Stimulated activated CD8-positive, alpha-beta memory T cell treated with anti-CD3 and anti-CD28 coated beads, Interleukin-15, amount 100 ng/mL, for 24 hours (primary cell): ENCODE results near the gene BIRC5.
"Not testable (repeated sequence)": the region's sequence is repeated elsewhere in the genome, so short reads cannot be mapped to it uniquely, and the experiment has no call there.

Source experiments
- DNase-seq: peaks from one replicate; pipeline ENCODE4 v3.0.0-alpha.2; 2020; ENCODE audit warnings: low read depth

Gene BIRC5

DNA sequence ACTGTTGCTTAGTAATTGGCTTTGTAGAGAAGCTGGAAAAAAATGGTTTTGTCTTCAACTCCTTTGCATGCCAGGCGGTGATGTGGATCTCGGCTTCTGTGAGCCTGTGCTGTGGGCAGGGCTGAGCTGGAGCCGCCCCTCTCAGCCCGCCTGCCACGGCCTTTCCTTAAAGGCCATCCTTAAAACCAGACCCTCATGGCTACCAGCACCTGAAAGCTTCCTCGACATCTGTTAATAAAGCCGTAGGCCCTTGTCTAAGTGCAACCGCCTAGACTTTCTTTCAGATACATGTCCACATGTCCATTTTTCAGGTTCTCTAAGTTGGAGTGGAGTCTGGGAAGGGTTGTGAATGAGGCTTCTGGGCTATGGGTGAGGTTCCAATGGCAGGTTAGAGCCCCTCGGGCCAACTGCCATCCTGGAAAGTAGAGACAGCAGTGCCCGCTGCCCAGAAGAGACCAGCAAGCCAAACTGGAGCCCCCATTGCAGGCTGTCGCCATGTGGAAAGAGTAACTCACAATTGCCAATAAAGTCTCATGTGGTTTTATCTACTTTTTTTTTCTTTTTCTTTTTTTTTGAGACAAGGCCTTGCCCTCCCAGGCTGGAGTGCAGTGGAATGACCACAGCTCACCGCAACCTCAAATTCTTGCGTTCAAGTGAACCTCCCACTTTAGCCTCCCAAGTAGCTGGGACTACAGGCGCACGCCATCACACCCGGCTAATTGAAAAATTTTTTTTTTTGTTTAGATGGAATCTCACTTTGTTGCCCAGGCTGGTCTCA lies 11.2 kb downstream of the BIRC5 start:
- no peak for DNase-seq

- DNase-seq = no peak
These were observed 12.2 kb downstream of the BIRC5 start for GRCh38 chr17:78226055-78226758.

GRCh38 chr17:78226759-78227454 lies 12.9 kb downstream of the BIRC5 start:
- no peak for DNase-seq

GRCh38 chr17:78227455-78227916 lies 13.4 kb downstream of the BIRC5 start:
- no peak for DNase-seq

DNA sequence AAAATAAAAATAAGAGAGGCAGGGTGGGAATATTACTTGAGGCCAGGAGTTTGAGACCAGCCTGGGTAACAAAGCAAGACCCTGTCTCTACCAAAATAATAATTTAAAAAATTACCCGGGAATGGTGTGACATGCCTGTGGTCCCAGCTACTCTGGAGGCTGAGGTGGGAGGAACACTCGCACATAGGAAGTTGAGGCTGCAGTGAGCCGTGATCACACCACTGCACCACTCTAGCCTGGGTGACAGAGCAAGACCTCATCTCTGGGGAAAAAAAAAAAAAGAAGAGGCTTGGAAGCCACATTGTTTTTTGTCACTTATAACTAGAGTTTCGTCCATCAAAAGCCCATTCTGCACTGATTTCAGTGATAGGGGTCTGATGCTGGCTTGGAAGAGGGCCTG lies 14.1 kb downstream of the BIRC5 start:
- no peak for DNase-seq

DNA sequence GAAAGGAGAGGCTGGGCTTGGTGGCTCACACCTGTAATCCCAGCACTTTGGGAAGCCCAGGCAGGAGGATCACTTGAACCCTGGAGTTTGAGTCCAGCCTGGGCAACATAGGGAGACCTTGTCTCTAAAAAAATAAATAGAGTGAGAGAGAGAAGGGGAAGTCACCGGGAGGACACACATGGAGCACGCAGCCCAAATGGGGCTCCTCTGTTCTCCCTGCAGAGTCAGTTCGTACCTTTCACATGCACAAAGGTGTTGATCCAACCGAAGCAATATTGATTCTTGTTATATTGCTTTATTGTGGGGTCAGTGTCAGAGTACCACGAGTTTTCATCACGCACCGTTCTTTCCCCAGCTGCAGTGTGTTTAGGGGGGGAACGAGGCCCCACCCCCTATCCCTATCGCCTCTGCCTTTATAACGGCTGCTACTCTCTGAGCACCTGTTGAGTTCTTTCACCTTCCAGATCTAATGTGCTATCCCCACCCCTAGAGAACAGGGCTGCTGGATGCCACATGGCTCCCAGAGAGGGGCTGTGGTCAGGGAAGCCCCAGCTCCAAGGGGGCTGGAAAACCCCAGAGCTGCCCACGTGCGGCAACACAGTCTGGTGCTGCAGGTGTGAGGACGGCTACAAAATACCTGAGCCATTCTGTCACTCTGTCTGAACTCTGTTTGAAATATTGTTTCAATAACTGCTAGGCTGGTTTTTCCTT lies 16.4 kb downstream of the BIRC5 start:
- DNase-seq = no peak

- DNase-seq = no peak
These were observed 17.2 kb downstream of the BIRC5 start, which contains the start of gene TMEM235 for GRCh38 chr17:78230996-78231935. Gene TMEM235 (plus strand): TSS chr17:78231631. CDS start chr17:78232024, 393 bp downstream.

- DNase-seq = no peak
These were observed 18.2 kb downstream of the BIRC5 start for GRCh38 chr17:78231991-78232858.

- no peak for DNase-seq
These were observed 18.8 kb downstream of the BIRC5 start for GRCh38 chr17:78232859-78233173.

DNA sequence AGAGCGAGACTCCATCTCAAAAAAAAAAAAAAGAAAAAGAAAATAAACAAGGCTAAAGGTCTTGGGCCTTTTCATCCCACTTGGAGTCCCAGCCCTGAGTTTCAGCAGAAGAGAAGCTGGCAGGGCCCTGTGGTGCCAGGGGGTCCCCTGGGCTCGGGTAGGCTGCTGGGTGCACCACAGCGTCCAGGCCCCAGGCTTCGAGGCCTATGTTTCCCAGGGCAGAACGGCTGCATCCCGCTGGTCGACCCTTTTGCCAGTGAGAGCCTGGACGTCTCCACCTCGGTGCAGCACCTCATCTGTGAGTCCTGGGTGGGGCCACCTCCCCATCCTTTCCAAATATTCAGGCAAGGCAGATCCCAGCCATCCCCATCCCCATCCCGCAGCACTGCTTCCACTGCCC lies 19.6 kb downstream of the BIRC5 start:
- DNase-seq = no peak

DNA sequence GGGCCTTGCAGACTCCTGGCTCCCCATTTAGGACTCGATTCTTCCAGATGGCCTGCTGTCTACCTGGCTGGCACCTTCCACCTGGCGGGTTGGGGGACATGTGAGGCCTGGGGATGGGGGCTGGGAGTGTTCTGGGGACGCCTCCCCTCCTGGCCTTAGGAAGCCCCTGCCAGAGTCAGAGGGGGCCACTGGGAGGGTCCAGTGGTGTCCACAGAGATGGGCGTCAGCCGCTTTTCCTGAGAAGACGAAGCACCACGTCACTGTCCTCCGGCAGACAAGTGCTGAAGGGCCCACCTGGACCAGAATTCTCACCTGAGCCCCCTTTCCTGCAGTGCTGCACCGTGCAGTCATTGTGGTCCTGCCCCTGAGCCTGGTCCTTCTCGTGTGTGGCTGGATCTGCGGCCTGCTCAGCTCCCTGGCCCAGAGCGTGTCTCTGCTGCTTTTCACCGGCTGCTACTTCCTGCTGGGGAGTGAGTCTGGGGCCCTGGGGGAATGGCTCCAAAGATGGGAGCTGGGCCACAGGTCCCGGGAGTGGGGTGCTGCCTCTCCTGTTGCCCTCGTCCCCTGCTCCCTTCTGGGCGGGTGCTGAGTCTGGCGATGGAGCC lies 20.3 kb downstream of the BIRC5 start:
- no peak for DNase-seq

- DNase-seq = not testable (repeated sequence)
These were observed 21.0 kb downstream of the BIRC5 start for GRCh38 chr17:78235022-78235421.

GRCh38 chr17:78235885-78236284 lies 21.8 kb downstream of the BIRC5 start:
- DNase-seq = no peak

DNA sequence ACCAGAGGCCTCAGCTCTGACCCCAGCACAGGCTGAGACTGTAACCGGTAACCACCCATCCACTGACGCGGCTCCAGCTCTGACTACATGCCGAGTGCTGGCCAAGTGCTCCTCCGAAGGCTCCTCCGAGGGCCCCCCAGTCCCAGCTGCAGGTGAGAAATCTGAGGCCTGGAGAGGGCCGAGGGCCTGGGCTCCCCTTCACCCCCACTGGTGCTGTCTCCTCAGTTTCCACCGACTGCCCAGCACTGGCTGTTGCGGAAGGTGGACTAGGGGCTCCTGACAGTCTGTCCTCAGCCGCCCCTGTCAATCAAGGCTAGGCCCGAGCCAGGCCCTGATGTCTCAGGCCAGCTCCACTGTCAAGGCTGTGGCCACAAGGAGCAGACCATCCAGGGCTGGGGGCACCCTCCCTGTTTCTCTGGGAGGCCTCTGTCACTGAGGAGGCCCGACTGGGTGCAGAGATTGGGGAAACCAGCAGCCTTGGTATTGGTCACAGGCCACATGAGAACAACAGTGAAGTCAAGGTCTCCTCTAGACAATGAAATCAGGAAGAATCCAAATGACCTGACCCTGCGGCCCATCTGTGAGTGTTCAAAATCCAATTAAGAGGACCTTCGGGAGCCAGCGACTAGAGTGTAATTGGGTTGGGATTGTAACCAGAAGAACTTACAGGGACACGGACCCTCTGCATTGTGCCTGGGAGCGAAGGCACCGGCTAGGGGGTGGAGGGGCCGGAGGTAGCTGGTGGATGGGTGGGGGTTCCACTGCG lies 22.5 kb downstream of the BIRC5 start:
- no peak for DNase-seq

DNA sequence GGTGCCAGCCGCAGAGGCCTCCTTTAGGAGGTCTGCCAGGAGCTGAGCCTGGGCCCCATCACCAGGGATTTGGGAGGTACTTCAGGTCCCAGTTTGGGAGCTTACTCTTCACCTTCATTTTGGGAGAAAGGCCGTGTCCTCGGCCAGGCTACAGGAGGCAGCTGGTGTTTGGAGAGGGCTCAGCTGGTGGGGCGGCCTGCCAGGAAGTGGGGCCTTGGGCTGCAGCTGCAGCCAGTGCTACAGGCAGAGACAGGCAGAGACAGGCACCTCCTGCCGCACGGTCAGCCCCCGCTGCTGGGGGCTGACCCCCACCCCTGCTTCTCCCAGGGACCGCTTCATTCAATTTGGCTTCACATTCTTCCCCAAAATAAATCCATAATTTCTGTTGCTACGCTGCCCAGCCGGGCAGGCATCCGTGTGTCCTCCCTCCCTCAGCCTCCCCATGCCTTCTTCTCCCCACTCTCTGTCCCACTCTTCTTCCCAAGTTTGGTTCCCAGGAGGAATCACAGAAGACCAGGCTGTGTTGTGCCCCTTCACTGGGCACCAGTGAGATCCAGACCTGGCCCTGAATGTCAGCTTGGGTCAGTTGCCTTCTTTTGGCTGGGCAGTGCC lies 23.5 kb downstream of the BIRC5 start:
- no peak for DNase-seq

DNA sequence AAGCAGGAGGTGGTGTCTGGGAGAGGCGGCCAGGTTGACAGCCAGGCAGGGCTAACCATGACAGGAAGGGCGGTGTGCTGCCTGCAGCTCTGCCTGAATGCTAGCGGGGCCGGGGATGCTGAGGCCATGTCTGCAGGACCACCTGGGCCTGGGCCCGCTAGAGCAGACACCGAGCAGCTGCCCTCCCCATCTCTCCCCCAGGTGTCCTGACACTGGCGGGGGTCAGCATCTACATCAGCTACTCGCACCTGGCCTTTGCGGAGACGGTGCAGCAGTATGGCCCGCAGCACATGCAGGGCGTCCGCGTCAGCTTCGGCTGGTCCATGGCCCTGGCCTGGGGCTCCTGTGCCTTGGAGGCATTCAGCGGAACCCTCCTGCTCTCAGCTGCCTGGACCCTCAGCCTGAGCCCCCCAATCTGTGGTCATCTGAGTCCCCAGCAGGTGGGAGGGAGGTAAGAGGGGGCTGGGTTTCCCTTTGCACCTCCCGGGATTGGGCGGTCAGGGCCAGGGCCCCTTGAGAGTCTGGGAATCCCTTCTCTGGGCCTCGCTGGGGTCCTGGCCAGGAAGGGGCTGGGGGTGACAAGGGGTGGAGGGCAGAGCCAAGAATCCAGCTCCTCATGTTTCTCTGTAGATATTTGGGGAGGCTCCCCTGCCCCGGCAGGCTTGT lies 24.9 kb downstream of the BIRC5 start:
- DNase-seq = no peak

DNA sequence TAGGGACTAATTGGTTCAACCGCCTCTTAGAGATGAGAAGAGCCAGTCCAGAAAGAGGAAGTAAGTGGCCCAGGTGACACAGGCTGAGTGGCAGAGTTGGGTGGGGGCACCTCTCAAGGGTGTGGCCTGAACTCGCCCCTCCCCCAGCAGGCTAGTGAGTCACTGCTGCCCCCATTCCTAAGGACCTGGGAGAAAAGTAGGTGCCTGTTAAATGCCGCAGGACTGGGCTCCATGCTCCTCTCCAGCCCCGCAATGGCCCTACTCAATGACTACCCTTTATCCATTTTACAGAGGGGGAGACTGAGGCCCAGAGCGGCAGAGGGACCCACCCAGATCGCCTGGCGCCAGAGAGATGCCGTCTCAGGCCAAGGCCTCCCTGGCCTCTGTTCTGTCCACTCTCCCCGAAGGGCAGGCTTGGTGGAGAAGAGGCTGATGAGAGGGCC lies 25.5 kb downstream of the BIRC5 start:
- DNase-seq = no peak
